A549 (cell line): Measurements from ENCODE around the gene CCS. TPM values are rescaled to one million over a fixed set of nuclear protein-coding genes. Genes with fewer than 3 reads are reported as not detected.

Experiments used
- ATAC-seq, 2 experiments: fragments of 200-7000 bp in 1 of 2; fragments of >200 bp in 1 of 2; cut with Nextera tagmentation in 1 of 2; cut with Tn5 transposase in 1 of 2; 3 replicates each; pipeline versions ENCODE4 v1.8.0 to v1.9.1; 2018 to 2020; ENCODE audit warnings: mild to moderate bottlenecking in 1 of 2, moderate library complexity in 1 of 2
- CTCF ChIA-PET: fragments of 300-600 bp; sonication (Branson Sonifier 250); formaldehyde crosslinking; extraction: SDS; loops from one replicate; lab custom pipeline; 2021; ENCODE audit warnings: antibody characterized with exemption, inconsistent platforms; lab: Yijun Ruan, JAX
- POLR2A ChIA-PET: fragments of 350-600 bp; formaldehyde crosslinking; extraction: SDS; loops from one replicate; lab custom pipeline; 2021; ENCODE audit warnings: antibody characterized with exemption, inconsistent platforms; lab: Yijun Ruan, JAX
- DNase-seq, 2 experiments: peaks; one replicate each; pipeline versions ENCODE4 v3.0.0 to v3.0.0-alpha.2; 2011 to 2016; ENCODE audit warnings: low read depth in 1 of 2, low spot score in 1 of 2
- FAIRE-seq: peaks from 2 replicates; lab custom pipeline; 2011; peaks lifted over from hg19 to GRCh38; lab: Jason Lieb, UNC
- H3K27ac ChIP-seq, 2 experiments: fragments of >200 bp; sonication (Bioruptor Twin); formaldehyde crosslinking; 3 replicates each; pipeline ENCODE4 v1.5.1; 2016 to 2017
- H3K4me1 ChIP-seq: fragments of >200 bp; sonication (Bioruptor Twin); formaldehyde crosslinking; 3 replicates; pipeline ENCODE4 v1.6.1; 2016
- H3K4me2 ChIP-seq: fragments of >200 bp; sonication (Bioruptor Twin); formaldehyde crosslinking; 3 replicates; pipeline ENCODE4 v1.6.1; 2016
- H3K4me3 ChIP-seq: fragments of >200 bp; sonication (Bioruptor Twin); formaldehyde crosslinking; 3 replicates; pipeline ENCODE4 v1.5.1; 2016
- H3K9me3 ChIP-seq: fragments of >200 bp; sonication (Bioruptor Twin); formaldehyde crosslinking; 3 replicates; pipeline ENCODE4 v1.6.1; 2016
- CBX2 ChIP-seq: fragments of 200-600 bp; sonication (generic); IDR thresholded peaks from 2 replicates; pipeline ENCODE4 v1.6.1; 2016; ENCODE audit warnings: low read depth, mild to moderate bottlenecking, borderline replicate concordance
- CEBPB ChIP-seq, 2 experiments: fragments of >200 bp in 1 of 2; sonication (Bioruptor Twin) in 1 of 2; formaldehyde crosslinking in 1 of 2; IDR thresholded peaks; 2 replicates each; pipeline ENCODE4 v1.6.1; 2012 to 2016
- CHD2 ChIP-seq: fragments of 150-350 bp; IDR thresholded peaks from 2 replicates; pipeline ENCODE4 v1.6.1; 2014; ENCODE audit warnings: low read length; ENCODE audit not compliant: partially characterized antibody
- CHD4 ChIP-seq: fragments of 200-600 bp; sonication (generic); IDR thresholded peaks from 2 replicates; pipeline ENCODE4 v1.6.1; 2016; ENCODE audit warnings: antibody characterized with exemption, mild to moderate bottlenecking, borderline replicate concordance
- EHF ChIP-seq: fragments of 250-450 bp; sonication (Bioruptor Pico); IDR thresholded peaks from 2 replicates; pipeline ENCODE4 v1.5.0; 2020; ENCODE audit warnings: mild to moderate bottlenecking
- FOSL2 ChIP-seq, 2 experiments: fragments of 450-650 bp in 1 of 2; fragments of >200 bp in 1 of 2; sonication (Bioruptor Twin) in 1 of 2; formaldehyde crosslinking; IDR thresholded peaks; 2 replicates each; pipeline versions ENCODE4 v1.5.0 to v1.6.1; 2016 to 2020; ENCODE audit warnings: mild to moderate bottlenecking in 1 of 2, moderate library complexity in 1 of 2
- GATA3 ChIP-seq: IDR thresholded peaks from 2 replicates; pipeline ENCODE4 v1.6.1; 2012; ENCODE audit warnings: borderline replicate concordance
- HDAC2 ChIP-seq: fragments of 200-600 bp; sonication (generic); IDR thresholded peaks from 2 replicates; pipeline ENCODE4 v1.6.1; 2016
- HEYL ChIP-seq: fragments of 250-450 bp; sonication (Bioruptor Pico); IDR thresholded peaks from 2 replicates; pipeline ENCODE4 v1.8.0; 2021; ENCODE audit warnings: mild to moderate bottlenecking, moderate library complexity
- HOXA7 ChIP-seq: fragments of 250-450 bp; sonication (Bioruptor Pico); IDR thresholded peaks from 2 replicates; pipeline ENCODE4 v1.5.0; 2020; ENCODE audit warnings: mild to moderate bottlenecking, moderate library complexity
- HOXB13 ChIP-seq: fragments of 250-450 bp; sonication (Bioruptor Pico); IDR thresholded peaks from 2 replicates; pipeline ENCODE4 v1.5.0; 2020; ENCODE audit warnings: low read depth, mild to moderate bottlenecking, moderate library complexity
- HOXB5 ChIP-seq: fragments of 250-450 bp; sonication (Bioruptor Pico); IDR thresholded peaks from 2 replicates; pipeline ENCODE4 v1.5.0; 2020; ENCODE audit warnings: mild to moderate bottlenecking, moderate library complexity
- JUN ChIP-seq, 2 experiments: fragments of >200 bp; sonication (Bioruptor Twin); formaldehyde crosslinking; IDR thresholded peaks; 2 replicates in 1 of 2; 3 replicates in 1 of 2; pipeline ENCODE4 v1.6.1; 2016 to 2017
- KDM5A ChIP-seq: fragments of 200-600 bp; sonication (generic); IDR thresholded peaks from 2 replicates; pipeline ENCODE4 v1.6.1; 2016; ENCODE audit warnings: antibody characterized with exemption, mild to moderate bottlenecking
- MYC ChIP-seq: IDR thresholded peaks from 2 replicates; pipeline ENCODE4 v1.6.1; 2012; ENCODE audit warnings: mild to moderate bottlenecking, inconsistent platforms, low read length, improper control_type of control experiment, borderline replicate concordance
- NPAS2 ChIP-seq: fragments of 250-450 bp; sonication (Bioruptor Pico); IDR thresholded peaks from 2 replicates; pipeline ENCODE4 v1.8.0; 2022; ENCODE audit warnings: mild to moderate bottlenecking, moderate library complexity, borderline replicate concordance
- PHF8 ChIP-seq: fragments of 200-600 bp; sonication (generic); IDR thresholded peaks from 2 replicates; pipeline ENCODE4 v1.6.1; 2016; ENCODE audit warnings: low read depth, mild to moderate bottlenecking, antibody characterized with exemption, moderate library complexity, borderline replicate concordance
- POLR2AphosphoS2 ChIP-seq: conservative IDR thresholded peaks from 2 replicates; pipeline ENCODE4 v1.6.1; 2012; ENCODE audit warnings: low read length, improper control_type of control experiment, inconsistent platforms
- RAD21 ChIP-seq, 2 experiments: fragments of >200 bp in 1 of 2; sonication (Bioruptor Twin) in 1 of 2; formaldehyde crosslinking in 1 of 2; IDR thresholded peaks in 1 of 2; conservative IDR thresholded peaks in 1 of 2; 2 replicates in 1 of 2; 3 replicates in 1 of 2; pipeline ENCODE4 v1.6.1; 2012 to 2018; ENCODE audit warnings: inconsistent platforms in 1 of 2
- RARB ChIP-seq: fragments of 250-450 bp; sonication (Bioruptor Pico); IDR thresholded peaks from 2 replicates; pipeline ENCODE4 v1.8.0; 2021; ENCODE audit warnings: mild to moderate bottlenecking, moderate library complexity
- RFX5 ChIP-seq: fragments of 450-650 bp; IDR thresholded peaks from 2 replicates; pipeline ENCODE4 v1.7.1; 2014; ENCODE audit warnings: antibody characterized with exemption, mild to moderate bottlenecking, moderate library complexity
- RNF2 ChIP-seq: fragments of 200-600 bp; sonication (generic); IDR thresholded peaks from 2 replicates; pipeline ENCODE4 v1.6.1; 2016; ENCODE audit warnings: low read depth, mild to moderate bottlenecking, antibody characterized with exemption, moderate library complexity, borderline replicate concordance
- SMC3 ChIP-seq: fragments of >200 bp; sonication (Bioruptor Twin); formaldehyde crosslinking; IDR thresholded peaks from 3 replicates; pipeline ENCODE4 v1.6.1; 2018; ENCODE audit warnings: inconsistent platforms
- TFCP2L1 ChIP-seq: fragments of 250-450 bp; sonication (Bioruptor Pico); IDR thresholded peaks from 2 replicates; pipeline ENCODE4 v1.5.0; 2021; ENCODE audit warnings: mild to moderate bottlenecking
- TP53 ChIP-seq: fragments of 250-450 bp; sonication (Bioruptor Pico); IDR thresholded peaks from 2 replicates; pipeline ENCODE4 v1.5.0; 2021; ENCODE audit warnings: mild to moderate bottlenecking, moderate library complexity
- ZC3H11A ChIP-seq: fragments of 450-650 bp; IDR thresholded peaks from 2 replicates; pipeline ENCODE4 v1.6.1; 2014; ENCODE audit warnings: antibody characterized with exemption, mild to moderate bottlenecking
- ZFP36 ChIP-seq: fragments of 450-650 bp; IDR thresholded peaks from 2 replicates; pipeline ENCODE4 v1.6.1; 2014; ENCODE audit warnings: borderline replicate concordance; ENCODE audit not compliant: partially characterized antibody
- ZNF302 ChIP-seq: fragments of 250-450 bp; sonication (Bioruptor Pico); IDR thresholded peaks from 2 replicates; pipeline ENCODE4 v1.9.0; 2021; ENCODE audit warnings: inconsistent platforms, mild to moderate bottlenecking, moderate library complexity
- ZSCAN20 ChIP-seq: fragments of 250-450 bp; sonication (Bioruptor Pico); IDR thresholded peaks from 2 replicates; pipeline ENCODE4 v1.8.0; 2022; ENCODE audit warnings: mild to moderate bottlenecking, moderate library complexity
- WGBS: methylation state at CpG from one replicate; pipeline ENCODE4 v1.1.6; 2017; ENCODE audit errors: missing lambda C conversion rate; 5-methylcytosine and 5-hydroxymethylcytosine counted together
- polyA plus RNA-seq, 4 experiments: library from polyadenylated mRNA; depleted of rRNA in 3 of 4; stranded (reverse); fragments of >200 nt; fragmentation: RNase III in 1 of 4; extraction: RNeasy Plus Mini Kit Qiagen cat#74134 plus additional on column Dnase treatment in 1 of 4; gene quantifications; 2 replicates in 3 of 4; 3 replicates in 1 of 4; pipeline ENCODE4 v1.2.3, GENCODE V29; 2011 to 2017
- TF ChIP-seq, protein P1 (sequence below): IDR thresholded peaks from 2 replicates; pipeline ENCODE4 v1.6.1; 2012
- TF ChIP-seq, protein P2 (sequence below): fragments of >200 bp; sonication (Bioruptor Twin); formaldehyde crosslinking; IDR thresholded peaks from 2 replicates; pipeline ENCODE4 v1.6.1; 2016
- TF ChIP-seq, protein P3 (sequence below): fragments of >200 bp; sonication (Bioruptor Twin); formaldehyde crosslinking; IDR thresholded peaks from 3 replicates; pipeline ENCODE4 v1.6.1; 2016

Gene CCS
- polyA plus RNA-seq, 2 of the 4 experiments (the other 2 are of a cell fraction) = 18.3 to 46.5 TPM

DNA sequence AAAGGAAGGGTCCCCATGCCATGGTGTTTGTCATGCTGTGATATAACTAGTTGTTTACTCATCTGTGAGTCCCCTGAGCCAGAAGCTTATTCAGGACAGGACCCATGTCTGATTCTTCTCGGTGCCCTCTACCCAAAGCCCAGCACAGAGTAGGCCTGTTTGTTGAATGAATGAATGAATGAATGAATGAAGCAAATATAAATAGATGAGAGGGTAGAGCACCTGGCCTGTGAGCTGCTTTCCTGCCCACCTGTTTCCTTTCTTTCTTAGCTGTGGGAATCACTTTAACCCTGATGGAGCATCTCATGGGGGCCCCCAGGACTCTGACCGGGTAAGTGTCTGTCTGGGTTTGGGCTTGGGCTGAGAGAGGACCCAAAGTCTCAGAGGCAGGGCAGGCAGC, 7.2 kb downstream of the CCS start:
- WGBS = 83% methylated on average over 2 of the region's 2 CpGs
- POLR2A ChIA-PET = interaction anchor here (1.0 to 2.4 kb wide), 2 partner anchors 16 to 55 kb away, joined by 3 to 11 read pairs; partner anchors contain the start of genes RBM14 and ZDHHC24
- FAIRE-seq (no peak), DNase-seq (no peak), ATAC-seq (no peak)
- H3K27ac ChIP-seq = no peak overlapping the region
- no peak overlapping the region for H3K4me3 ChIP-seq
- 0 out of 3 replicates have a peak, but pooled peaks cover 3% of the 10 kb centered on the region for H3K4me1 ChIP-seq
- no peaks in the 10 kb centered on the region for H3K9me3 ChIP-seq
- H3K4me2 ChIP-seq = no peak overlapping the region
- CTCF ChIA-PET = interaction anchor here (1.0 to 4.3 kb wide), 4 partner anchors 9 to 27 kb away, joined by 3 to 16 read pairs (median 6); partner anchors contain the start of gene CCDC87
- no peak for TF ChIP-seq CHD4
- TF ChIP-seq RNF2 = no peak

DNA sequence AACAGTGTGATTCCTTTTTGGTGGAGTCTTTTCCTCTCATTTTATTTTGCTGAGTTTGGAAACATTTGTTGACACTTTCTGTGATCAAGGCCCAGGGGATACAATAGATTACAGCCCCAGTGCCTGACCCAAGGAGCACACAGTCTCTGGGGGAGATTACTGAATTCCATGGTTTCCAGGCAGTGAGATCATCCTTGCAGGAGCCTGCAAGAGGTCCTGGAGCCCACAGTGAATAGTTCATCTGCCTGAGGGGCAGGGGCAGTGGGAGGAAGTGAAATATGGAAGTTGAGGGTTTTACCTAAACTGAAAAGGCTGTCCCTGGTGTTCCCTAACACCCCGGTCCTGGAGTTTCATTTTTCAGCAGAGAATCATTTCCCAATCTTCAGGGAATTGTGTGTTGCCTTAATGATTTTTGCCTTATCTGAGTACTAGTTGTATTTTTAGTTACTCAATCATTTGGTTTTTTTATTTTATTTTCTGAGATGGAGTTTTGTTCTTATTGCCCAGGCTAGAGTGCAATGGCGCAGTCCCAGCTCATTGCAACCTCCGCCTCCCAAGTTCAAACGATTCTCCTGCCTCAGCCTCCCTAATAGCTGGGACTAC, 7.7 kb downstream of the CCS start:
- FAIRE-seq (no peak), DNase-seq (no peak), ATAC-seq (no peak)
- Histone ChIP-seq H3K4me3 (no peak overlapping the region), H3K27ac (no peak overlapping the region), H3K4me2 (no peak overlapping the region), H3K4me1 (0 out of 3 replicates have a peak, but pooled peaks cover 3% of the 10 kb centered on the region), H3K9me3 (no peaks in the 10 kb centered on the region)
- POLR2A ChIA-PET = interaction anchor here (1.0 to 2.4 kb wide), 2 partner anchors 16 to 55 kb away, joined by 3 to 11 read pairs; partner anchors contain the start of genes RBM14 and ZDHHC24
- no peak for TF ChIP-seq KDM5A
- no peak for TF ChIP-seq CHD2
- no peak for TF ChIP-seq RARB (CRISPR knock-in tag)
- no peak for TF ChIP-seq HOXB13
- TF ChIP-seq, protein P1, sequence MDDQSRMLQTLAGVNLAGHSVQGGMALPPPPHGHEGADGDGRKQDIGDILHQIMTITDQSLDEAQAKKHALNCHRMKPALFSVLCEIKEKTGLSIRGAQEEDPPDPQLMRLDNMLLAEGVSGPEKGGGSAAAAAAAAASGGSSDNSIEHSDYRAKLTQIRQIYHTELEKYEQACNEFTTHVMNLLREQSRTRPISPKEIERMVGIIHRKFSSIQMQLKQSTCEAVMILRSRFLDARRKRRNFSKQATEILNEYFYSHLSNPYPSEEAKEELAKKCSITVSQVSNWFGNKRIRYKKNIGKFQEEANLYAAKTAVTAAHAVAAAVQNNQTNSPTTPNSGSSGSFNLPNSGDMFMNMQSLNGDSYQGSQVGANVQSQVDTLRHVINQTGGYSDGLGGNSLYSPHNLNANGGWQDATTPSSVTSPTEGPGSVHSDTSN = no peak
- TF ChIP-seq EHF (CRISPR knock-in tag) = no peak
- no peak for TF ChIP-seq ZSCAN20 (CRISPR knock-in tag)
- no peak for TF ChIP-seq HOXB5 (CRISPR knock-in tag)
- no peak for TF ChIP-seq NPAS2 (CRISPR knock-in tag)
- no peak for TF ChIP-seq RFX5
- TF ChIP-seq HEYL (CRISPR knock-in tag) = no peak
- TF ChIP-seq MYC = no peak
- no peak for TF ChIP-seq RNF2
- no peak for TF ChIP-seq JUN (IDR thresholded peaks at IDR 0.05)
- TF ChIP-seq HDAC2 = no peak
- TF ChIP-seq POLR2AphosphoS2 = no peak
- TF ChIP-seq CBX2 = no peak
- no peak for TF ChIP-seq ZNF302
- CTCF ChIA-PET = interaction anchor here (2.4 to 4.3 kb wide), 2 partner anchors 9 to 21 kb away, joined by 8 to 16 read pairs; partner anchors contain the start of gene CCDC87
- WGBS = 93% methylated on average over 4 of the region's 4 CpGs

DNA sequence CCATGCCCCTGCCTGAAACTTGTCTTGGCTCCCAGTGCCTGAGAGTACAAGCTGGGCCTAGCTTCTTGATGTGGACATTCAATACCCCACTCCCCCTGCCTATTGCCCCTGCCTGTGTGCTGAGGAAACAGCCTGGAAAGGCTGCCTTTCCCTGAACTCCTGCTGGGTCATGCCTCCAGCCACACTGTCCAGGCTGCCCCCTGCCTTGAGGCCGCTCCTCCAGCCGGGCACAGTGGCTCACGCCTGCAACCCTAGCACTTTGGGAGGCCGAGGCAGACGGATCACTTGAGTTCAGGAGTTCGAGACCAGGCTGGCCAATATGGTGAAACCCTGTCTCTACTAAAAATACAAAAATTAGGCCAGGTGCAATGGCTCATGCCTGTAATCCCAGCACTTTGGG, 10.1 kb downstream of the CCS start:
- Histone ChIP-seq H3K9me3 (no peaks in the 10 kb centered on the region), H3K27ac (peak overlapping the region in 1 of 2 experiments; percentile 55; a peak in 3 of 6 replicates), H3K4me2 (no peak overlapping the region), H3K4me1 (peaks cover 26% of the 10 kb centered on the region), H3K4me3 (no peak overlapping the region)
- ChIA-PET CTCF (interaction anchor here (4.3 kb wide), 1 partner anchor 12 kb away, joined by 16 read pairs; the partner anchor contains the start of gene CCDC87), POLR2A (interaction anchor here (1.1 kb wide), 1 partner anchor 13 kb away, joined by 3 read pairs; no protein-coding TSS in a partner anchor)
- no peak for TF ChIP-seq ZSCAN20 (CRISPR knock-in tag)
- TF ChIP-seq, protein P2, sequence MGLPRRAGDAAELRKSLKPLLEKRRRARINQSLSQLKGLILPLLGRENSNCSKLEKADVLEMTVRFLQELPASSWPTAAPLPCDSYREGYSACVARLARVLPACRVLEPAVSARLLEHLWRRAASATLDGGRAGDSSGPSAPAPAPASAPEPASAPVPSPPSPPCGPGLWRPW = no peak
- TF ChIP-seq GATA3 = no peak
- TF ChIP-seq FOSL2 (IDR thresholded peaks at IDR 0.05) = no peak
- TF ChIP-seq FOSL2 (CRISPR knock-in tag; IDR thresholded peaks at IDR 0.05) = no peak
- no peak for TF ChIP-seq KDM5A
- TF ChIP-seq HOXA7 = no peak
- TF ChIP-seq HOXB13 = no peak
- no peak for TF ChIP-seq SMC3
- no peak for TF ChIP-seq TP53 (CRISPR knock-in tag)
- no peak for TF ChIP-seq HDAC2
- TF ChIP-seq PHF8 = no peak
- TF ChIP-seq ZFP36 = no peak
- TF ChIP-seq CBX2 = no peak
- TF ChIP-seq TFCP2L1 (CRISPR knock-in tag) = no peak
- TF ChIP-seq HEYL (CRISPR knock-in tag) = no peak
- no peak for TF ChIP-seq ZC3H11A
- TF ChIP-seq RAD21 (conservative IDR thresholded peaks at IDR 0.05 in 1 of 2, IDR thresholded peaks at IDR 0.05 in 1 of 2) = no peak
- no peak for TF ChIP-seq CEBPB (IDR thresholded peaks at IDR 0.05)
- TF ChIP-seq, protein P3, sequence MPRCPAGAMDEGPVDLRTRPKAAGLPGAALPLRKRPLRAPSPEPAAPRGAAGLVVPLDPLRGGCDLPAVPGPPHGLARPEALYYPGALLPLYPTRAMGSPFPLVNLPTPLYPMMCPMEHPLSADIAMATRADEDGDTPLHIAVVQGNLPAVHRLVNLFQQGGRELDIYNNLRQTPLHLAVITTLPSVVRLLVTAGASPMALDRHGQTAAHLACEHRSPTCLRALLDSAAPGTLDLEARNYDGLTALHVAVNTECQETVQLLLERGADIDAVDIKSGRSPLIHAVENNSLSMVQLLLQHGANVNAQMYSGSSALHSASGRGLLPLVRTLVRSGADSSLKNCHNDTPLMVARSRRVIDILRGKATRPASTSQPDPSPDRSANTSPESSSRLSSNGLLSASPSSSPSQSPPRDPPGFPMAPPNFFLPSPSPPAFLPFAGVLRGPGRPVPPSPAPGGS = no peak
- ATAC-seq = no peak
- whole genome bisulfite sequencing = 91% methylated on average over 5 of the region's 6 CpGs
- no peak for FAIRE-seq
- no peak for DNase-seq
